NK-92 (cell line): ENCODE results near the gene ZNF236.

ENCODE experiments used
- DNase-seq: peaks from one replicate; lab custom pipeline; 2025; ENCODE audit not compliant: unreplicated experiment; lab: John Stamatoyannopoulos, UW

Gene ZNF236

DNA sequence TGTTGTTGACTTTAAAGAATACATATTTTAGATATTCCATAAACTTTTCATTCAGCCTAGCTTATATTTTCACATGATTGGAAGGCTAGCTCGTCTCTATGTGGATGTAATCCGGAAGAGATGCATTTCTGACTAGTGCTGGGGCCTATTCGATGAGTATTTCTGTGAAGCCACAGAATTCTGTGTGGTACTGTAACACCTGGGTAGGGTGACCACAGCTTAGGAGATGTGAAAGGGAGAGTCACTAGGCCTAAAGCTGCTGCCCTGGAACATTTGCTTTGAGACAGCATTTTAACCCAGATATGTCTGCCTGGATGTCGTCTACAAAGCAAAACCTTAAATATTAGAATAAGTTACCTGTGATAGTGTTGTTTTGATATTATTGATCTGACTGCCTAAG, 83.5 kb downstream of the ZNF236 start:
- DNase-seq: no peak

DNA sequence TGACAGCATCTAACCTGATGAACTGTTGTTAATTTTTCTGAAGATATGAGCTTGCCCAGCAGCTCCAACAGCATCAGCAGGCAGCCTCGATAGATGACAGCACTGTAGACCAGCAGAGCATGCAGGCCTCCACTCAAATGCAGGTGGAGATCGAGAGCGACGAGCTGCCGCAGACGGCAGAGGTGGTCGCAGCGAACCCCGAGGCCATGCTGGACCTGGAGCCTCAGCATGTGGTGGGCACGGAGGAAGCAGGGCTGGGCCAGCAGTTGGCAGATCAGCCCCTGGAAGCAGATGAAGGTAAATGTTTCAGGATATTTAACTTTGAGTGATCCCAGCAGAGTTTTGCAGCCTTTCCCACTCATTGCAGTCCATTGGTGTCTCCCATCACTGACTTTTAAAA, 85.9 kb downstream of the ZNF236 start:
- DNase-seq: no peak

DNA sequence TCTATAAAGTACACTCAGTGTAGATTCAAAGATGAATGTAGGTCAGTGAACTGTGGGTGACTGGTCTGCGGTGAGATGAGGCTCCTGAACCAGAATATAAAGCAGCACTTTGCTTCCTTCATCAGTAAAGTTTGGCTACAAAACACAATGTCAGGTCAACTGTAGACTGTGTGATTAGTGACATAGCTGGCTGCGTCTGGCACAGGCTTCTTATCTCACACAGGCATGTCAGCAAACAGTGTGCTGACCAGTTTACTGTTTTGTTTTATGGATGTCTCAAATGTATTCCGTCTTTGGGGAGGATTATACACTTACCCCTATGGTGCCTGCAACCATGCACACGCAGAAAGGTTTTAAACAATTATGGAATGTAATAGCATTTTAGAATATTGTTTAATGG, 87.1 kb downstream of the ZNF236 start:
- no peak for DNase-seq

DNA sequence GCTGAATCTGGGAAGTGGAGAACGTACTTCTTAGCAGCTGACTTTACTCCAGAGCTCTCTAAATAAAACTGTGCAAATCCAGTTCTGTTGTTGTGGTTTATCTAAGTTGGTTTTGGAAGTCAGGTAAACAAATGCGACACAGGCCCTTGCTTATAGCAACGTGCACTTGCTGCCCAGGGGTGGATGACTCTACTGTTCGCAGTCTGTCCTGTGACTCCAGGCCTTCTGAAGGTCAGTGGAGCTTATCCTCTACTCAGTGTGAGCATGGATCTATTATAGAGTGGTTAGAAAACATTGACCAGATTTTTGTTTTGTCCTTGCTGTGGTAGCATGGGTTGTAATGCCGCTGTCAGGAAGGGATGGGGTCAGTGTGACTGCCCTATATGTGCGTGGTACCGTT, 89.1 kb downstream of the ZNF236 start:
- no peak for DNase-seq

DNA sequence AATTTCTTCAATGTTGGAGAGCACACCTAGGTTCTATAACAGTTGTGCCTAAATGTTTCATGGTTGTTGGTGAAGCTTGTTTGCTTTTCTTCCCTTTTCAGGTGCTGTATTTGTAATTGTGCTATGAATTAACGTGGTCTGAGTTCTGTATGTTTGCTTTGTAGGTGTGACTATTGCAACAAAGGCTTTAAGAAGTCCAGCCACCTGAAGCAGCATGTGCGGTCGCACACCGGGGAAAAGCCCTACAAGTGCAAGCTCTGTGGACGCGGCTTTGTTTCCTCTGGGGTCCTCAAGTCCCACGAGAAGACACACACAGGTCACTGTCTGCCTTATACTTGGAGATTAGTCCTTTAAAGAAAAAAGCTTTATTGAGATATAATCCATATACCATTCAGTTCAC, 91.2 kb downstream of the ZNF236 start:
- DNase-seq: no peak

DNA sequence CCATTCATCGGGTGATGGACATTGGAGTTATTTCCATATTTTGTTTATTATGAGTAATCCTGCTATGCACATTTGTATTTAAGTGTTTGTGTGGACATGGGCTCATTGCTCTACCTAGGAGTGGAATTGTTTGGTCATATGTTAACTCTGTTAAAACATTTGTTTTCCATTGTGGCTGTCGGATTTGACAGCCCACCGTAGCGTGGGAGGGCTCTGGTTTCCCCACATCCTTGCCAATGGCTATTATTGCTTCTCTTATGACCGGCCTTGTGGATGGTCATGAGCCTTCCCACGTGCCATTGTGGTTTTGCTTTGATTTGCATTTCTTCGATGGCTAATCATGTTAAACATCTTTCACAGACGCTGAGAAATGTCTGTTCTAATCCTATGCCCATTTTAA, 92.0 kb downstream of the ZNF236 start:
- DNase-seq: no peak

DNA sequence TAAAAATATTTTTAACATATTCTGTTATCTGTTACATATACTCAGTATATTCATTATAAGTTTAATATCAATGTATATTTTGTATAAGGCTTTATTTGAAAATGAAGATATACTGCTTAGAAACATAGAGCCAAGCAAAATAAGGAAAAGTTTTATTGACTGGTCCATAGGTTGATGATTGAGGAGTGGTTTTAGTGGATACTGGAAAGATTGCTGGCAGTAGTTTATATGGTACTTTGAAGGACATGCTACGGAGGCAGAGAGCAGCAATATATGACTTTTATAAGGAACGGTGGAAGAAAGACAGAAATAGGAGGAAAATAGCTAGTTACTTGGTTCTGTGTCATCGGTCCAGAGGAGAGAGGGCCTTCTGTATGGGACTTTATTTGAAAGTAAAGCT, 92.4 kb downstream of the ZNF236 start:
- DNase-seq: no peak

DNA sequence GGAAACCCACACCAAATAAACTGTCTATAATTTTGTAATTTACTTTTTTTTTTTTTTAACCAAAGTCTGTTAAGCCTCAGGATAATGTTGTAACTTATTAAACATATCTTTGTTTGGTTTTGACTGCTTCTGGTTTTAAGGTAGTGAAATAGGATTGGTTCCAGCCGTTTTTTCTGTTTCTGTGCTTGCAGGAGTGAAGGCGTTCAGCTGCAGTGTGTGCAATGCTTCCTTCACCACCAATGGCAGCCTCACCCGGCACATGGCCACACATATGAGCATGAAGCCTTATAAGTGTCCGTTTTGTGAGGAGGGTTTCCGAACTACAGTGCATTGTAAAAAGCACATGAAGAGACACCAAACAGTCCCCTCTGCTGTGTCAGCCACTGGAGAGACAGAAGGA, 93.1 kb downstream of the ZNF236 start:
- DNase-seq: no peak

DNA sequence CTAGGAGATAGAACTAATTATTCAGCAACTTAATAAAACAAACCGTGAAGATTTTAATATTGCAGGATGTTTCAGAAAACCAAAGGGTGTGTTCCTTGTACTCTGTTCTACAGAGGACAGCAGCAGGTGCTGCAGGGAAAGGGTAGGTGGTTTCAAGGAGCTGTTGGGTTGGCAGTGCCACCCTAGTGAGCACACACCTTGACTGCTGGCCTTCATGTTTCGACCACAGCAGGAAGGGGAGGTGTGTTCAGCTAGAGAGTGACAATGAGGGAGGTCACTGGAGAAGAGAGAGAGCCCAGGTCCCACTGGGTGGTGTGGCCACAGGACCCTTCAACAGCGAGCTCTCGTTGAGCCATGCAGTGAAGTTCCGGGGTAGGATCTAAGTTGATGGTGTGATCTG, 98.6 kb downstream of the ZNF236 start:
- no peak for DNase-seq

DNA sequence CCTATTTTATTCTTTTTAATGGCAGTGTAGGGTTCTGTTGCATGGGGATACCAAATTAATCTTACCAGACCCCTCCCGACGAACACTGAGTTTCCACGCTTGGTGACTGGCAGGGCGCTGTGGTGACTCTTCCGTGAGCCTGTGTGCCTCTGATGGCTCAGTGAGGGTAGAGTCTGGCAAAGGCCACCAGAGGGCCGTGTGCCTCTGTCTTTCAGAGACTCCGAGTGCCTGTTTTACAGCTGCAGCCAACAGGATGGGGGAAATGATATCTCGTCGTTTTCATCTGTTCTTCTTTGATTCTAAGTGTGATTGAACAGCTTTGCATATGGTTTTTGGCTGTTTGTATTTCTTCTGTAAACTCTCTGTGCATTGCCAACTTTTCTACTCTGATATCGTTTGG, 99.8 kb downstream of the ZNF236 start:
- DNase-seq: no peak

DNA sequence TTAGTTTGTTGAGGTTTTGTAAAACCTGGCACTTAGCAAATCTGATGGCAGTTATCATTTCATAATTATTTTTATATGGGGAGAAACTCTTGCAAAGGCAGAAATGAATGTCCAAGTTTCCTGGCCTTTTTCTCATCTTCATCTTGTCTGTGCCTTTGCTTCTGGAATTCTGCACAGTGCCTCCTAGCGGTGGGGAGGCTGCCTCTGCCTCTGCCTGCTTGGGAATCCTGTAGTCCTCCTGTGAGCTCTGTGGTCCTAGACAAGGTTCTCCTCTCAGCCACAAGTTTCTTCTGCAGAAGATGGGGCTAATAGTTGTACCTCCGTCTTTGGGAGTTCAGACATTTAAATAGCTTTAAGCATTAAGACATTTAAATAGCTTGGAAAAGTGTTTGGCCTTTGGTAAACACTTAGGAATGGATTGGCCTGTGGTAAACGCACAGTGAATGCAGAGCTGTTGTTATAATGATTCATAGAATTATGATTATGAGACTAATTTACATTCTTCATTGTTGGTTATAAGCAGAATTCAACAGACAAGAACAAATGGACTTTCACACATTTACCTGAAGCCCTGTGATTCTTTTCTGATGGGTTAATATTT, 101.2 kb downstream of the ZNF236 start:
- DNase-seq: no peak

DNA sequence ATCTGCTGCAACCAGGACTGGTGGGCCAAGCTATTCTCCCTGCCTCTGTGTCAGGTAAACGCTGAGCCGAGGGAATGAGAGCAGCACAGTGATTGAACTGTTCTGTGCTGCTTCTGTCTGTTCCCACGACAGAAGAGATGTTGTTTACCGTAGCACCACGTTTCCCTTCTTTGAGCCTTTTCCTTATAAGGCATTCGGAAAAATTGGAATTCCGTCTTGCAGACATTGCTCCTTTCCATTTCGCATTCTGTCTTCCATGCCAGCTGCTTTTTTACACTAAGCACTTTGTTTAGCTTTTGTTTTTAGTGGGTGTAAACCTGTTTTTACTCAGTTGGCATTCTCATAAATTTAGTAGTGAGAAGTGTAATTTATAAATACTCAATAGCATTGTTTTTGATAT, 103.1 kb downstream of the ZNF236 start:
- no peak for DNase-seq

DNA sequence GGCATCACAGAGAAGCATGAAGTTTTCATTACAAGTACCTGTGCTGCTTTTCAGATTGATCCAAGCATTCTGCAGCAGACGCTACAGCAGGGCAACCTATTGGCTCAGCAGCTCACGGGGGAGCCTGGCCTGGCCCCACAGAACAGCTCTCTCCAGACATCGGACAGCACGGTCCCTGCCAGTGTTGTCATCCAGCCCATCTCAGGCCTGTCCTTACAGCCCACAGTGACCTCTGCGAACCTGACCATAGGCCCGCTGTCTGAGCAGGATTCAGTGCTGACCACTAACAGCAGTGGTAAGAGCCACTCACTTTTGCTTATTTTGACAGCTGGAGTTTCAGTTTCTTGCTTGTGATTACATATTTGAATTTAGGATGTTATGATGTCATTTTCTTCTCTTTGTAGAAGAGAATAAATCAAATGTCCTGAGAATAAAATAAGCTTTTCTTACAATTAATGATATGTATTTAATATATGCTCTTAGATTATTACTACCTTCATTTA, 104.9 kb downstream of the ZNF236 start:
- DNase-seq: no peak

DNA sequence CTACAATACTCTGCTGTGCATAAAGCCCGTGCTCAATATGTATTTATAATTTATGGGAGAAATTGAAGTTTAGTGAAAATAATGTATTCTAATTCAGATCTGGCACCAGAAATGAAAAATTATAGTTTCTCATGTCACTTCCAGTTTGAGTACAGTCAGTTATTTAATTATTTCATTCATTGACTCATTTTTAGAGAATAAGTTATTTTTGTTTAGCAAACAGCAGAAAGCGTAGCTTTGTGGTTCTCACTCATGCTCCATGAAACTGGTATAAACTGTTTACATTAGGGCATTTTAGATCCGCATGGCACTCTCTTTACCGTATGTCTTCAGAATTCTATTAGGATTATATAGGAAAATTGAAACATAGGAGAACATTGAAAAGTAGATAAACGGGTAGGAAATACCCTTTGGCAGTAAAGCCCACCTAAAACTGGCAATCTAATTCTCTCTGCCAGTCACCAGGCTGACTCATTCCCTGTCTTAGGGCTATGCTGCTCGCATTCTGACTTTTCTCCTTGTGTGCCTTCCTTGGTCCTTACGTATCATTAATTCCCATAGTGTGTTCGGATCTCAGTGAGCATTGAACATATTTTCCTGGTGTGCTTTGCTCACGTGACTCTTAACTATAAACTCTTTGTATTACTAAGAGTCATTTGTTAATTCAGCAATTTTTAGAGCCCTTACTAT, 106.0 kb downstream of the ZNF236 start:
- DNase-seq: no peak

DNA sequence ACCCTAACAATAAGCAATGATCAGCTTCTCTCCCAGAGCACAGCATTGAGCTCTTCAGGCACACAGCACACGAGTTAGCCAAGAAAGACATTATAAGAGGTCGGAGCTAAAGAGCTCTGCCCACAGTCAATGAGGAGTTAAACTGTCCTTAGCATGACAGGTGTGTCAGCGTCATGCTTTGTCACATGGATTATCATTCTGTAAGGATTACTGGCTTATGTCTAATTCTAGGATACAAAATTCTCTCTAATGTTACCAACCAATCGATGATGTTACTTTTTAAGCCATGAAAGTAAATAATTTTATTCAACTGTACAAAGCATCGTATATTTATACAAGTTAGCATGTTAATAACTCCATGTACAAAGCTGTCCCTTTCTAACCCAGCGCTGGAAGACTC, 108.8 kb downstream of the ZNF236 start:
- no peak for DNase-seq

DNA sequence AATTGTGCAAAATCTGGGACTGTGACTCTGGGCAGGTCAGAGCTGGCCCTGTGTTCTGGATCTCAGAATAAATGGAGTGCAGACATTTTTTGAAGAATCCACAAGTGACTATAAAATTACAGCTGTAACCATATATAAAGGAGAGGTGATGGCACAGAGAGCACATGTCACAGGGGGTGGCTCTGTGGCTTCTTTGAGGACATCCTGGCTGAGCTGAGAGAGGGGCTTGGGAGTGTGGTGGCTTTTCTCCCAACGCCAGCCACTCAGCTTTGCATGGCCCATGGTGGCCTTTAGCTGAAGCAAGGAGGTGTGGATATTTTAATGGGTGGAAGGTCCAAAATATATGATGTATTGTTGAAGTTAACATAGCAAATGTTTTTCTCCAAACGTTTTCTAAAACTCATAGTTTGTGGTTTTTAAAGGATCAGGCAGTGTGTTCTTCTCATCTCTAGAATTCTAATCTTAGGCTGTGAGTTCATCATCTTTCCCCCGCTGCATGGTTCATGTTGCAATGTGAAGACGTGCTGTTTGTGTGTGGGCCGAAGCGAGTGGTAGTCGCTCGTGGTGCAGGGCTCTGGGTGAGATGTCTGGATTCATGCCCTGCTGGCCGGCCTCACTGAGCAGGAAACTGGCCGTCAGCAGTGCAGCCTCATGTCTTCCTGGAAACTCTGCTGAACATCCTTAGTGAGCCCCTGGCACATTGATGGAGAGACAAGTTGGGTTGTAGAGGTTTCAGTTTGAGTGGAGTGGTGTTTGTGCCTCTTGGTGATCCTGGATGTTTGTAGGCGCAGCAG, 109.9 kb downstream of the ZNF236 start:
- no peak for DNase-seq

DNA sequence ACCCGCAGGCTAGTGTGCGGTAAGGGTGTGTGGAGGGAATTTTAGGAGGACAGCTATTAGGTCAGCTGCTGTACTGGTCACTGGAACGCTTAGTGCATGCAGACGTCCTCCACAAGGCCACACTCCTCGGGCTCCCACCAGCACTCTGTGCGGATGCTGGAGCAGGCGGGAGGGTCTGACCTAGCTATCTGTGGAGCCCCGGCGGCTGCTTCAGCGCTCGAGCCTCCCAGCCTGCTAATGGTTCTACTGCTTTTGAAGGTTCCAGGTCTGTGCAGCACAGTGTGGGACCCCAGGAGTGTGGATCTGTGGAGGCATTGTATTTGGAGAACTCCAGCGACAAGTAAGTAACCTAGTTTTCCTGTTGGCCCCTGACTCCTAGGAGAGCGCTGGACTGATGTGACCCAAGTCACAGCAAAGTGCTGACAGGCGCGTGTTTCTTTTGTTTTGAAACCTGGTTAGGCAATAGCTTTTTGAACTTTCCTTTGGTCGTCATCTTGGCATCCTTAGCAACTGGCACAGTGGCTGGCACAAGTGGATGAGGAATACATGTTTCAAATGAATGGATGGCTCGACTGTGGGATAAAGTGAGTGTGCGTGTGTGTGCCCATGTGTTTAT, 113.5 kb downstream of the ZNF236 start:
- no peak for DNase-seq

DNA sequence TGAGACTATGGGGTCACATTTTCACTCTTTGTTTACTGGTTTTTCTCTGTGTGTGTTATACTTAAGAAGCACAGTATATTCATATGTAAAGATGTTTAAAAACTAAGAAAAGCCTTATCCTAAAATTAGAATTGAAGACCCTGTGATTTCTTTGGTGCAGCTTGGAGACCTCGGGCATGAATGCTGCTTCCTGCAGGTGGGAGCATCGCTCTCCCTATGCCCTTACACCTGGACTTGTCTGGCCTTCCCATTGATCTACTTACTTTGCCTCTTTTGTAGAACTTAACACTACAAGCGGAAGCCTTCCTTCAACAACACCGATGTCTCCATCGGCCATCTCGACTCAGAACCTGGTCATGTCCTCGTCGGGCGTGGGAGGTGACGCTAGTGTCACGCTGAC, 114.5 kb downstream of the ZNF236 start:
- no peak for DNase-seq

DNA sequence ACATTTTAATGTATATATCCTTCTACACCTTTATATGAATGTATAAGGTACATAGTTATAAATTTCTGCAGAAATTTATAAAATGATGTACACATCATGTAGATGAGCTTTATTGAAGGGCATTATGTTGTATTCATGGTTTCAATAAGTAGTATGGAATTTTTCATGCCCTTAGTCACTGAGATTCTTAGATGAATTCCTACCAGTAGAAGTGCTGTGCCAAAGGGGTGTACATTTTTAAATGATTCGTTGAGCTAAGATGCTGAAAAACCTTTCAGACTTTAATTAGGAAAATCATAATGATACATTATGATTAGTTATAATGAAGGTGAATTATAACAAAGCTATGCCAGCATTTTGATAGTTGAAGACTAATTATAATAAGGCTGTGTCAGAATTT, 115.2 kb downstream of the ZNF236 start:
- DNase-seq: no peak

DNA sequence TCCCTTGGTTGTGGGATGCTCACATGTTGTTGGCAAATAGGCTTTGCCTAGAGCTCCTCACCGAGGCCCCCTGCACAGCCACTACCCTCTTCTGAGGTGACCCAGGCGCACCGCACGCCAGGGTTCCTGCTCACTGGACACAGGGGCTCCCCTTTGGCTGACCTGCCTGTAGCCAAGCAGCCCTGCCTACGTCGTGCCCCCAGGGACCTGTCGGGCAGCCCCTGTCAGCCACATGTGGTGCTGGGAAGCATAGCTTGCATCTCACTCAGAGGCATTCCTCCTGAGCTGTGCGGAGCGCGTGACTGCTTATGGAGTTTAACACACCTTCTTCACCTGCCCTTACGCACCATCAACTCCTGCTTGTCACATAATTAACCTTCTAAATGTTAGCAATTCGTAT, 116.3 kb downstream of the ZNF236 start:
- DNase-seq: no peak

DNA sequence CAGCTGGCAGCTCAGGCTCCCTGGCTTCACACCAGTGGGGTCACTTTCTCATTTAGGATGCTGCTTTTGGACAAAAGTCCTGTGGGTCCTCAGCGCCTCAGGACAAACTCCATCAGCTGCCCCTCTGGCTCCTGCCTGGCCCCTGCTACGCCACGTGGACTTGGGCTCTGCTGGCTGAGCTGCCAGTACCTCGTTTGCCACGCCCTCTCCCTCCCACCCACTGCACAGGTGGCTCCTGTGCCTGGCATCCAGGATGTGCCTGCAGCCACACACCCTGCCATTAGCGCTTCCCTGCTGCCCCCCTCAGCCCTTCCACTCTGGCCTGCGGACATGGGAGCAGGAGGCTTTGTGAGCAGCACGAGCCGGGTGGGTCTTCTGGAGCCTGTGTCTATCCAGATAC, 118.9 kb downstream of the ZNF236 start:
- no peak for DNase-seq
